SW 1271 (cell line): ENCODE results near the gene NUP153.
"Not testable (repeated sequence)": the region's sequence is repeated elsewhere in the genome, so short reads cannot be mapped to it uniquely, and the experiment has no call there.

Experiments used
- DNase-seq, 2 experiments: peaks; one replicate each; lab custom pipeline; 2025; lab: John Stamatoyannopoulos, UW

NUP153 gene

DNA sequence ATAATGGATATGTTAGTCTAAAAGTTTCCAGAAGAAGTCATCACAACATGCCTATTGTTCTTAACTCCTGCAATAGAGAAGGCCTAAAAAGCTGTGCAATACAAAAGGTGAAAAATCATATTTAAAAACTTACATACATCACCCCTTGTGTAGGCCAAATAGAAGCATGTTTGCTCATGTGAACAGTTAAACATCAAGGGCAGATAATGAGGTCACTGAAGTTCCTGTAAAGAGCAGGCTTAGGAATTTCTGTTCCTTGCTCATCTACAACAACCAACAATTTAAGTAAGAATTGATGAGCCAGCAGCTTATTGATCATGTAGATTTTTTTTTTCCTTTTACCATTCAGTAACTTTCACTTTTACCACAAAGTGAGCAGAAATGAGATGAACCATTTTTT lies 7.5 kb upstream of the NUP153 start:
- no peak for DNase-seq

GRCh38 chr6:17712576-17712975 lies 5.9 kb upstream of the NUP153 start:
- DNase-seq: no peak

DNA sequence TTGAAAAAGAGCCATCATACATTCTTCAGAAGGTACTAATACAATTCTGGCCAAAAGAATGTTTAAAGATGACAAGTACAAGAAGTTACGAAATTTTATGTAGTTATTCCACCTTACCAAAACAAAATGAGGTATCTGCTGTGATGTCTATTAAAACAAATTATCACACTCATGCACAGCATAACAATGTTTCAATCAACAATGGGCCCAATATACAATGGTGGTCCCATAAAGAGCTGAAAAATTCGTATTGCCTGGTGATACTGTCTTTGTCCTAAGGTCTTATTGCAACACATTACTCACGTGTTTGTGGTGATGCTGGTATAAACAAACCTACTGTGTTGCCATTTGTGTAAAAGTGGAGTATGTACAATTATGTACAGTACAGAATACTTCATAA lies 3.6 kb upstream of the NUP153 start:
- no peak for DNase-seq

DNA sequence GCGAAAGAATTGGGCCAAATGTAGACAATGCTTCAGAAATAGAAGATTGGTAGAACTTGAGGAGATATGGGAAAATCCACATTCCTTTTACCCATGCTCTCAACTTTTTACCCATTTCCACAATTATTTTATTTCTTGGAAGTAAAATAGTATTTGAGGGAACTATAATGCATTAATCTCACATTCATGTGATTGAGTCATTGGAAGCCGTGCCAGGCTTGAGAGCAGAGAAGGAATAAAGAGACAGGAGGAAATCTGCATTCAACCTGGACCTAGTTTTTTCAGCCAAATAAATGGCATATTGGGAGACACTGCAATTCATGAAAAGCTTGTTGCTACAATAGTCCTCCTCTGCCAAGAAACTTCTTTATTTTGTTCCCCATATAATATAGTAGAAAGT lies 2.8 kb upstream of the NUP153 start:
- DNase-seq: no peak

DNA sequence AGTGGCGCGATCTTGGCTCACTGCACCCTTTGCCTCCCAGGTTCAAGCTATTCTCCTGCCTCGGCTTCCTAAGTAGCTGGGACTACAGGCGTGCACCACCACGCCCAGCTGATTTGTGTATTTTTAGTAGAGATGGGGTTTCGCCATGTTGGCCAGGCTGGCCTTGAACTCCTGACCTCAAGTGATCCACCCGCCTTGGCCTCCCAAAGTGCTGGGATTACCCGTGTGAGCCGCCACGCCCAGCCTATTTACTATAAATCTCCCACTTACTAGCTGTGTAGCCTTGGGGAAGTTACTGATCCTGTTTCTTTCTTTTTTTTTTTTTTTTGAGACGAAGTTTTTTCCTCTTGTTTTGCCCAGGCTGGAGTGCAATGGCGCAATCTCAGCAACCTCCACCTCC lies 1.3 kb upstream of the NUP153 start:
- not testable (repeated sequence) for DNase-seq

GRCh38 chr6:17707371-17707651 lies 586 bp upstream of the NUP153 start:
- DNase-seq: no peak

DNA sequence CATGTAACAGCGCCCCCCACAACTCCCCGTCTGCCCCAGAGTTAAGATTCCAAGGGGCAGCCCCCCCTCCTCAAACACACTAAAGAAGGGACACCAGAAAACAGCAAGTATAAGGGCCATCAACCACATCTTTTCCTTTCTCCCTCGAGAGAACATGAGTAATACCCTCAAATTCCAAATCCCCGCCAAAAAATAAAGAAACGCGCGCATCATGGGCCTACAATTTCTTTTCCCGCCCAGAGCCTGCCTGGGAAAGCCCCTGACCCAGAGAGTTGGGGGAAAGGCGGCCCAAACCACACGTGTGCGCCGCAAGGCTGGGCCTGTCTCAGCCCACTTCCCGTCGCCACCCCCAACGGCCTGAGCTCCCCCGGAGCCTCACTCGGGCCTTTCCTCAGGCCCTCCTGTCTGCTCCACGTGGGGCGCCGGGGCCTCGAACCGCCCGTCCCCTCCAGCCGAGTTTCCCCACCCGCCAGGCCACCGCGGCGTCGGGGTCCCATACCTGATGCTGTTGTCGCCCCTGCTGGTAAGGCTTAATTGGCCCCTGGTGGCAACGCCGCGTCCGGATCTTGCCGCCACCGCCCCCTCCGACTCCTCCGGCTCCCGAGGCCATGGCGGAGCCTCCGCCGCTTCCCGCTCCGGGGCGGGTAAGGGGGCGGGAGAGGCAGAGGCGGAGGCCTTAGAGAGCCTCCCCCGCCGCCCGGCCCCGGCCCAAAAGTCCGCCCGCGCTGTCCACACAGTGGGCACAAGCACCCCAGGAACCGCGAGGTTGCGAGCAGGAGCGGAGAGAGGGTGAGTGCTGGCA lies 746 bp downstream of the NUP153 start:
- peak; percentile 61 to 73 for DNase-seq

GRCh38 chr6:17705428-17705777 lies 1.3 kb downstream of the NUP153 start:
- DNase-seq: peak; percentile 33 to 73

- DNase-seq: peak in 1 of 2 experiments; percentile 54
Measured at GRCh38 chr6:17703256-17703694, 3.5 kb downstream of the NUP153 start.

DNA sequence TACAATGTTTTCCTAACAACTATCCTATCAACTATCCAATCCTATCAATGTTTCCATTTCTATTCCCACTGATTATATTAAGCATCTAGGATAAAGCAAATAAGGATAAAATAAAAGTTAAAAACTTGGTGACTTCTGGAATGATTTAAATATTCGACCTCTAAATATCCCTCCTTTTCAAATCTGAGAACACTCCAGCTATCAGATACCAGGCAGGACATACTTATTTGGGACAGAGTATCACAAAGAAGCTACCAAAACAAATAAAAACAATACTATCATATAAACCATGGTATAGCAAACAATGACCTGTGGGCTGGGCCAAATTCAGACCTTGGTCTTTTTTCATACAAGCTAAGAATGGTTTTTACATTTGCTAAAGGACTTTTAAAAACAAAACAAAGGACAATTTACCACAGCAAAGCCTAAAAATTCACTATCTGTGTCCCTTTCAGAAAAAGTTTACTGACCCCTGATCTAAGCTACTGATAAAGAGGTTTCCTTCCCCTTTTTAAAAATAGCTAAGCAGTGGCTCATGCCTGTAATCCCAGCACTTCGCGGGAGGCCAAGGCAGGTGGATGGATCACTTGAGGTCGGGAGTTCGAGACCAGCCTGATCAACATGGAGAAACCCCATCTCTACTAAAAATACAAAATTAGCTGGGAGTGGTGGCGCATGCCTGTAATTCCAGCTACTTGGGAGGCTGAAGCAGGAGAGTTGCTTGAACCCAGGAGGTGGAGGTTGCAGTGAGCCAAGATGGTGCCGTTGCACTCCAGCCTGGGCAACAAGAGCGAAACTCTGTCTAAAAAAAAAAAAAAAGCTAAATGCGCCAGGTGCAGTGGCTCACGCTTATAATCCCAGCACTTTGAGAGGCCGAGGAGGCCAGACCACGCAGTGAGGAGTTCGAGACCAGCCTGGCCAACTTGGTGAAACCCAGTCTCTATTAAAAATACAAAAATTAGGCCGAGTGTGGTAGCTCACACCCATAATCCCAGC lies 6.0 kb downstream of the NUP153 start:
- DNase-seq: no peak

GRCh38 chr6:17691925-17692538 lies 14.7 kb downstream of the NUP153 start:
- no peak for DNase-seq

- no peak for DNase-seq
Measured at GRCh38 chr6:17688481-17688880, 18.2 kb downstream of the NUP153 start.

- no peak for DNase-seq
Measured at GRCh38 chr6:17687136-17687535, 19.6 kb downstream of the NUP153 start.

DNA sequence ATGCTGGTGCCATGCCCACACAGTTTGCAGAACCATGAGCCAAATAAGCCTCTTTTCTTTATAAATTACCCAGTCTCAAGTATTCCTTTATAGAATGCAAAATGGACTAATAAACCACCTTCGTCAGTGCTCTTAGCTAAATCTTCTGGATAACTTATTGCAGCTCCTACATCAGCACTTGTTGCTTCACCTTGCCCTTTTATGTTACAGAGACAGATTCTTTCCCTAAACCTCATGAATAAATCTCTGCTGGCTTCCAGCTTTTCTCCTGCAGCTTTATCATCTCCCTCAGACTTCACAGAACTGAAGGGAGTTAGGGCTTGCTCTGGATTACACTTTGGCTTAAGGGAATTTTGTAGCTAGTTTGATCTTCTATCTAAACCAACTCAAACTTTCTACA lies 22.6 kb downstream of the NUP153 start:
- no peak for DNase-seq

- no peak for DNase-seq
Measured at GRCh38 chr6:17683428-17683827, 23.3 kb downstream of the NUP153 start.

DNA sequence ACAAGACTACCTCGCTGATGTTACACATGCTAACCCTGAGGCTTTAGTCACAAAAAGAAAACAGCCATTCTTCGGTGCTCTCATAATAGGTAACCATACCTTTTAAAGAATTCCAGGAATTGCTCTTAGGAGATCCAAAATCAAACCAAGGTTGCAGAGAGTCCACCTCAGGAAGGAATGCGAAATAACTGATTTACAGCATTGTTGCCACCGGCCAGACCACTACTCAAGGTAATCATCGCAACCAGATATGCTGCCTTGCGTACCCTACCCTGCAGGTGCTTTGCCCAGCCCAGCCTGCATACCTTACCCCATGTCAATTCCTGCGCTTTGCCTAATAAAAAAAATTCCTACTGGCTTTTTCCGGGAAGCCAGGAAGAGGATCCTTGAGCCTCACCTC lies 27.0 kb downstream of the NUP153 start:
- DNase-seq: no peak

DNA sequence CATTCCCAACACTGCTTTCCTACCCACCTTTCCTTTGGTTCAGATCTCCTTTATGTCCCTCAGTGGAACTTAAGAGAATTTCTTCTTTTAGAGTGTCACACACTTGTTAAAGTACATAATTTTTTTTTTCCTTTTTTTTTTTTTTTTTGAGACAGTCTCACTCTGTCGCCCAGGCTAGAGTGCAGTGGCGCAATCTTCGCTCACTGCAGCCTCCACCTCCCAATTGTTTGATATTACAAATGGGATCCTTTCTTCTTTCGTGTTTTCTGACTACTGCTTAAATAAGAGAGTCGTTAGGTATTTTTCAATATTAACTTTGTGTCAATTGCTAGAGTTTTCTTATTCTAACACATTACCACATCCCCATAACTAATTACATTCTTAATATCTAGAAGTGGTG lies 29.1 kb downstream of the NUP153 start:
- DNase-seq: no peak

- no peak for DNase-seq
Measured at GRCh38 chr6:17673543-17674254, 33.0 kb downstream of the NUP153 start.

DNA sequence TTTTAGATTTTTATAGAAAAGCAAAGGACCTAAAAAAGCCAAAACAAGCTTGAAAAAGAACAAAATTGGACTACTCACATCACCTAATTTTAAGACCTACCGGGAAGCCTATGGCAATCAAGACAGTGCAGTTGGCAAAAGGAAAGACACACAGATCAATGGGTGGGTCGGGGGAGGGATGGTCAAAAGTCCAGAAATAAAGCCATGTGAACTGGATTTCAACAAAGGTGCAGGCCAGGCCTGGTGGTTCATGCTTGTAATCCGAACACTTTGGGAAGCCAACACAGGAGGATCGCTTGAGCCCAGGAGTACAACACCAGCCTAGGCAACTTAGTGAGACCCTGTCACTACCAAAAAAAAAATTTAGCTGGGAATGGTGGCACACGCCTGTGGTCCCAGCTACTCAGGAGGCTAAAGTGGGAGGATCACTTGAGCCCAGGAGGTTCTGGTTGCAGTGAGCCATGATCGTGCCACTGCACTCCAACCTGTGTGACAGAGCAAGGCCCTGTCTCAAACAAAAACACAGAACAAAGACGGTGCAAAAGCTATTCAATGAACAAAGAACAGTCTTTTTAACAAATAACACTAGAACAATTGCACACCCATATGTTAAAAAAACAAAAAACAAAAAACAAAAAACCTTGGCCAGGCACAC lies 34.5 kb downstream of the NUP153 start:
- no peak for DNase-seq

DNA sequence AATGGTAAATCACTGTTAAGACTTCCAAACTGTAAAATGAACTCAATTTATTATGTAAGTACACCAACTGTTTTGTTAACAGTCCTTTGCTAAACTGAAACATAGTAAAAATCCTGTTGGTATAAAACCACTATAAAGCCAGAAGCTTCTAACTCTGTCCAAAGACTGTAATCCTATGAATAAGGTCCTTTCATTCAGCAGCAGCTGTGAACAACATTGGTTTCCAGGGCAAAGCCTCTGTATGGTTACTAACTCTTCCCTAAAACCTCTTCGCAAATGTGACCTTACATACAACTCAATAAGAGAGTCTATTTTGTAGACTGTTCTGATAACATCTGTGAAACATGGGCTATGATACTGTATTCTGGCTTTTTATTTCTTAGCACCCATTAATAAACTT lies 40.1 kb downstream of the NUP153 start:
- DNase-seq: no peak

DNA sequence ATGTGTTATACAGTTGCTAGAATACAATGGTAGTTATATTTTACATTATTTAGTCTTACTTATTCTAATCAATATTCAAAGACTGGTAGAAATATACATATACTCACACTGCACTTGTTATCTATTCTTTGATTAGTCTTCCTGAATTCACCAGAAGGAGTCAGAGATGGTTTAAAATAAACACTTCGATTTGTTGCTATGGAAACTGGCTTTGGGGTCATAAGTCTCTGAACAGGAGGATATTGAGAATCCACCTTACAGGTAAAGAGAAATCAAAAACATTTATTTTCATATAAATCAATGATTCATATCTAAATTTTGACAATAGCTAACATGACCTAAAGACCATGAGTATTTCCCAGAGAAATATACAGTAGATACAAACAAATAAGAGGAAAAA lies 41.6 kb downstream of the NUP153 start:
- DNase-seq: no peak

GRCh38 chr6:17663226-17663625 lies 43.5 kb downstream of the NUP153 start:
- no peak for DNase-seq
